HepG2 (cell line): ENCODE data around the gene WDR18. TPM values are rescaled to one million over a fixed set of nuclear protein-coding genes. Genes with fewer than 3 reads are reported as not detected.
A peak's percentile ranks its signal among the peaks of the same experiment; 100 is the strongest.

Experiments used
- ATAC-seq: fragments of 200-7000 bp; cut with Tn5 transposase; 3 replicates; pipeline ENCODE4 v1.9.1; 2020; ENCODE audit warnings: mild to moderate bottlenecking, moderate library complexity
- BruUV-seq: library from RNA; stranded (reverse); fragments of 400-500 nt; replicated peaks from 2 replicates; lab custom pipeline; 2021; lab: Mats Ljungman, UMichigan
- CTCF ChIA-PET: fragments of 300-600 bp; formaldehyde crosslinking; extraction: SDS; loops from one replicate; lab custom pipeline; 2021; ENCODE audit warnings: low total read pairs, inconsistent platforms, low intra/inter-chr PET ratio; lab: Yijun Ruan, JAX
- POLR2A ChIA-PET: fragments of 350-600 bp; sonication (Branson Sonifier 250); formaldehyde crosslinking; loops from one replicate; lab custom pipeline; 2020; ENCODE audit warnings: antibody characterized with exemption, inconsistent platforms; lab: Yijun Ruan, JAX
- DNase-seq: peaks from one replicate; pipeline ENCODE4 v3.0.0-alpha.2; 2015; ENCODE audit warnings: low spot score
- FAIRE-seq: peaks from 3 replicates; lab custom pipeline; 2011; peaks lifted over from hg19 to GRCh38; lab: Jason Lieb, UNC
- H2AFZ ChIP-seq: one replicate; pipeline ENCODE4 v1.6.1; 2011; ENCODE audit warnings: low read length, inconsistent platforms
- H3K27ac ChIP-seq: fragments of 300-600 bp; 3 replicates; pipeline ENCODE4 v1.8.0; 2011; ENCODE audit warnings: mixed run types, mild to moderate bottlenecking, mixed read lengths, low read length, inconsistent platforms; ENCODE audit not compliant: insufficient read depth; ENCODE audit errors: extremely low read length
- H3K27me3 ChIP-seq, 2 experiments: fragments of 200-600 bp in 1 of 2; 2 replicates in 1 of 2; 3 replicates in 1 of 2; pipeline versions ENCODE4 v1.6.0 to v1.8.0; 2011; ENCODE audit warnings: low read length in 2 of 2, mild to moderate bottlenecking in 2 of 2, moderate library complexity in 2 of 2, inconsistent platforms in 1 of 2; ENCODE audit not compliant: insufficient read depth in 2 of 2, control insufficient read depth in 1 of 2
- H3K36me3 ChIP-seq, 2 experiments: fragments of 200-600 bp in 1 of 2; replicated peaks in 1 of 2; 2 replicates in 1 of 2; 3 replicates in 1 of 2; pipeline versions ENCODE4 v1.5.1 to v1.8.0; 2011; ENCODE audit warnings: low read length in 2 of 2, inconsistent platforms in 1 of 2; ENCODE audit not compliant: insufficient read depth in 2 of 2, control insufficient read depth in 1 of 2
- H3K4me1 ChIP-seq: 2 replicates; pipeline ENCODE4 v1.5.1; 2012; ENCODE audit warnings: low read length, inconsistent platforms; ENCODE audit not compliant: insufficient read depth
- H3K4me2 ChIP-seq: 2 replicates; pipeline ENCODE4 v1.6.0; 2011; ENCODE audit warnings: low read depth, low read length, inconsistent platforms
- H3K4me3 ChIP-seq, 3 experiments: fragments of 200-600 bp in 1 of 3; sonication (generic), shearing (Covaris generic) in 1 of 3; replicated peaks in 1 of 3; 2 replicates each; pipeline ENCODE4 v1.5.1; 2011 to 2016; ENCODE audit warnings: low read length in 3 of 3, inconsistent platforms in 2 of 3, low read depth in 2 of 3, mild to moderate bottlenecking in 2 of 3, control low read depth in 1 of 3, mixed read lengths in 1 of 3; ENCODE audit not compliant: insufficient read depth in 1 of 3
- H3K79me2 ChIP-seq: one replicate; pipeline ENCODE4 v1.6.1; 2011; ENCODE audit warnings: low read length, inconsistent platforms; ENCODE audit not compliant: insufficient read depth
- H3K9ac ChIP-seq: 2 replicates; pipeline ENCODE4 v1.6.0; 2011; ENCODE audit warnings: mild to moderate bottlenecking, low read depth, low read length, inconsistent platforms; ENCODE audit not compliant: insufficient read depth
- H3K9me3 ChIP-seq: 2 replicates; pipeline ENCODE4 v1.5.1; 2012; ENCODE audit warnings: mild to moderate bottlenecking, low read length
- H4K20me1 ChIP-seq: 2 replicates; pipeline ENCODE4 v1.6.0; 2011; ENCODE audit warnings: inconsistent platforms, mild to moderate bottlenecking, low read length, moderate library complexity; ENCODE audit not compliant: insufficient read depth
- BCL3 ChIP-seq: sonication (generic); formaldehyde crosslinking; IDR thresholded peaks from 2 replicates; pipeline ENCODE4 v1.5.1; 2020; ENCODE audit warnings: mild to moderate bottlenecking, missing genetic modification reagents, moderate library complexity
- CHD4 ChIP-seq: fragments of 200-600 bp; sonication (generic); IDR thresholded peaks from 2 replicates; pipeline ENCODE4 v1.7.0; 2017; ENCODE audit warnings: mild to moderate bottlenecking, low read length, borderline replicate concordance
- FOSL2 ChIP-seq: sonication (generic); formaldehyde crosslinking; IDR thresholded peaks from 2 replicates; pipeline ENCODE4 v1.4.0; 2020; ENCODE audit warnings: missing genetic modification reagents
- HDAC6 ChIP-seq: fragments of 200-600 bp; sonication (generic); IDR thresholded peaks from 2 replicates; pipeline ENCODE4 v1.7.0; 2017; ENCODE audit warnings: mild to moderate bottlenecking, antibody characterized with exemption, low read length, low read depth
- HOXA9 ChIP-seq: sonication (generic); formaldehyde crosslinking; IDR thresholded peaks from 2 replicates; pipeline ENCODE4 v1.8.1; 2022; ENCODE audit warnings: missing genetic modification reagents, mild to moderate bottlenecking, moderate library complexity, borderline replicate concordance
- NPAS2 ChIP-seq: sonication (generic); formaldehyde crosslinking; IDR thresholded peaks from 2 replicates; pipeline ENCODE4 v1.8.0; 2022; ENCODE audit warnings: mild to moderate bottlenecking, missing genetic modification reagents, borderline replicate concordance
- RAD21 ChIP-seq: fragments of 450-650 bp; formaldehyde crosslinking; IDR thresholded peaks from 2 replicates; pipeline ENCODE4 v1.5.0; 2020; ENCODE audit warnings: mild to moderate bottlenecking
- RFX1 ChIP-seq: fragments of 450-650 bp; IDR thresholded peaks from 2 replicates; pipeline ENCODE4 v1.6.1; 2017
- SIN3A ChIP-seq: IDR thresholded peaks from 2 replicates; pipeline ENCODE4 v1.6.1; 2011; ENCODE audit warnings: low read depth, mild to moderate bottlenecking, control low read depth, low read length, borderline replicate concordance
- SP5 ChIP-seq: IDR thresholded peaks from 2 replicates; pipeline ENCODE4 v1.6.1; 2016; ENCODE audit warnings: low read depth, borderline replicate concordance
- TARDBP ChIP-seq: sonication (generic); formaldehyde crosslinking; IDR thresholded peaks from 2 replicates; pipeline ENCODE4 v1.8.0; 2022; ENCODE audit warnings: mild to moderate bottlenecking, missing genetic modification reagents
- WIZ ChIP-seq: sonication (generic); formaldehyde crosslinking; IDR thresholded peaks from 2 replicates; pipeline ENCODE4 v1.5.1; 2020; ENCODE audit warnings: mild to moderate bottlenecking, missing genetic modification reagents
- ZBTB38 ChIP-seq: sonication (generic); formaldehyde crosslinking; IDR thresholded peaks from 2 replicates; pipeline ENCODE4 v1.5.1; 2020; ENCODE audit warnings: mild to moderate bottlenecking, missing genetic modification reagents
- ZKSCAN8 ChIP-seq: IDR thresholded peaks from 2 replicates; pipeline ENCODE4 v1.6.1; 2016; ENCODE audit warnings: borderline replicate concordance, missing genetic modification reagents, missing compliant biosample characterization
- ZNF24 ChIP-seq: fragments of 450-650 bp; IDR thresholded peaks from 2 replicates; pipeline ENCODE4 v1.6.1; 2017; ENCODE audit warnings: antibody characterized with exemption, mild to moderate bottlenecking
- ZNF260 ChIP-seq: sonication (generic); formaldehyde crosslinking; IDR thresholded peaks from 2 replicates; pipeline ENCODE4 v1.4.0; 2020; ENCODE audit warnings: missing genetic modification reagents, low read depth, mild to moderate bottlenecking, borderline replicate concordance
- ZNF788 ChIP-seq: sonication (generic); formaldehyde crosslinking; IDR thresholded peaks from 2 replicates; pipeline ENCODE4 v1.5.0; 2020; ENCODE audit warnings: mild to moderate bottlenecking, missing genetic modification reagents, borderline replicate concordance
- ZNF891 ChIP-seq: sonication (generic); formaldehyde crosslinking; IDR thresholded peaks from 2 replicates; pipeline ENCODE4 v1.5.0; 2020; ENCODE audit warnings: mild to moderate bottlenecking, missing genetic modification reagents
- WGBS: methylation state at CpG from one replicate; pipeline ENCODE4 v1.1.6; 2017; ENCODE audit warnings: low lambda C conversion rate; 5-methylcytosine and 5-hydroxymethylcytosine counted together
- in situ Hi-C: cut with HindIII; loops from 2 replicates; pipeline ENCODE4 v1.10.0; 2017; ENCODE audit warnings: low pct_unique_long_range_greater_than_20kb; ENCODE audit not compliant: extremely low pct_ligation_motif_present
- intact Hi-C: fragments of 100-400 bp; cut with micrococcal nuclease; formaldehyde crosslinking; loops from one replicate; pipeline ENCODE4 v1.10.0; 2022; ENCODE audit not compliant: unreplicated experiment
- polyA plus RNA-seq, 8 experiments: library from polyadenylated mRNA; depleted of rRNA in 3 of 8; stranded (reverse) in 7 of 8; unstranded in 1 of 8; fragments of >200 nt; fragmentation: Illumina TruSeq in 4 of 8; extraction: Trizol in 4 of 8; gene quantifications; 2 replicates each; pipeline versions ENCODE4 v1.2.1 to v1.2.3, GENCODE V29; 2011 to 2016; ENCODE audit warnings: low read depth in 4 of 8, missing spikeins in 1 of 8, mixed read lengths in 1 of 8; ENCODE audit not compliant: insufficient read depth in 1 of 8
- total RNA-seq, 5 experiments: library from RNA; depleted of rRNA; stranded (reverse); fragments of >200 nt; fragmentation: Illumina TruSeq; extraction: Trizol; gene quantifications; 2 replicates each; pipeline ENCODE4 v1.2.3, GENCODE V29; 2016; ENCODE audit warnings: low read depth in 1 of 5
- TF ChIP-seq, protein P1 (sequence below): sonication (generic); formaldehyde crosslinking; IDR thresholded peaks from 2 replicates; pipeline ENCODE4 v1.5.1; 2020; ENCODE audit warnings: mild to moderate bottlenecking, missing genetic modification reagents, moderate library complexity

The WDR18 gene
- total and polyA plus RNA-seq, 2 of the 13 experiments (the other 11 are each of a cell fraction or from before 2014, with no cell fraction given): 36.4 to 47.6 TPM

DNA sequence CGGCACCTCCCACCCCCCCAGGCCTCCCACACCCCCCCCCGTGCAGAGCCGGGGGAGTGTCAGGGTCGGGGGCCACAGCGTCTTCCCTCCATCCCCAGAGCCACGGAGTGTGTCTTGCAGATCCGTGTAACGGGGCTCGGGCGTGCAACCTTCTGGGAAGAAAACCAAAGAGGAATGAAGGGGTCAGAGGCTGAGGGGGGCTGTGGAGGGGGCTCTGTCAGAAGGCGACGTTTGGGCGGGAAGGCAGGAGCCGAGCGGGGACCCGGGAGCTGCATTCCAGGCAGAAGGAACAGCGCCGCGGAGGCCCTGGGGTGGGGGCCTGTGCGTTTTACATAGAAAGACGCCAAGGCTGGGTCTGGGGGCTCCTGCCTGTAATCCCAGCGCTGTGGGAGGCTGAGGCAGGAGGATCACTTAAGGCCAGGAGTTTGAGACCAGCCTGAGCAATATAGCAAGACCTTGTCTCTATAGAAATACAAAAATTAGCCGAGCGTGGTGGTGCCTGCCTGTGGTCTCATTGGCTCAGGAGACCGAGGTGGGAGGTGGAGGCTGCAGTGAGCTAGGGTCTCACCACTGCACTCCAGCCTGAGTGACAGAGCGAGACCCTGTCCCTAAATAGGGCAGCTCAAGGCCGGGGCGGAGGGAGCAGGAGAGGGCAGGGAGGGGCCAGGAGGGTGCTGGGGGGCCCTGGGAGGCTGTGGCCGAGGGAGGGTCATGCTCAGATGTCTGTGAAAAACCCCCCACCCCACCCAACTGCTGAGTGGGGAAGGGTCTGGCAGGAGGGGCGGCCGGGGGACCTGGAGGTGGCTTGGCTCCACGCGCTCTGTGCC, 30.5 kb upstream of the WDR18 start:
- no peak for DNase-seq
- peaks cover 67% of the 10 kb centered on the region for H3K79me2 ChIP-seq
- ChIA-PET POLR2A (interaction anchor here (0.7 to 4.8 kb wide), 11 partner anchors 8 to 175 kb away, joined by 3 to 50 read pairs (median 18); partner anchors contain the start of gene WDR18), CTCF (no interaction called here)
- FAIRE-seq: no peak
- no peaks in the 10 kb centered on the region for H3K27me3 ChIP-seq
- peaks cover 81% of the 10 kb centered on the region for H3K4me1 ChIP-seq
- in situ Hi-C loops (no loop called here), intact Hi-C loops (loop anchor here (2.0 kb wide), 2 partner anchors 19 to 67 kb away; partner anchors contain the start of genes RNU6-2 and TMEM259)
- H3K36me3 ChIP-seq: peaks cover 7 to 8% of the 10 kb centered on the region in 2 experiments; a peak in 4 of 5 replicates
- peak overlapping the region in 1 of 3 experiments; percentile 31; a peak in 3 of 6 replicates for H3K4me3 ChIP-seq
- H2AFZ ChIP-seq: no peak overlapping the region
- ATAC-seq: peak; percentile 6; the same call in 2 of the 3 replicates
- H3K9ac ChIP-seq: peak overlapping the region; percentile 92
- H3K4me2 ChIP-seq: peak overlapping the region; percentile 86
- BruUV-seq: TSS peak; percentile 22
- 60% methylated on average over 27 of the region's 33 CpGs for WGBS
- peak overlapping the region; percentile 99 for H3K27ac ChIP-seq
- H4K20me1 ChIP-seq: no peaks in the 10 kb centered on the region
- no peaks in the 10 kb centered on the region for H3K9me3 ChIP-seq
- TF ChIP-seq ZNF891 (CRISPR knock-in tag) (no peak), ZNF24 (no peak), SIN3A (no peak), TARDBP (CRISPR knock-in tag) (0 out of 2 replicates have a peak, but pooled peaks have one; percentile 26), RFX1 (no peak), ZNF260 (no peak), RAD21 (peak; percentile 7; the same call in 1 of the 2 replicates), WIZ (CRISPR knock-in tag) (no peak), HDAC6 (no peak), FOSL2 (CRISPR knock-in tag) (no peak), ZKSCAN8 (CRISPR knock-in tag) (no peak), SP5 (CRISPR knock-in tag) (no peak), BCL3 (no peak), CHD4 (0 out of 2 replicates have a peak, but pooled peaks have one; percentile 51), NPAS2 (CRISPR knock-in tag) (no peak), ZNF788 (peak; percentile 43; the same call in 1 of the 2 replicates), ZBTB38 (CRISPR knock-in tag) (peak; percentile 11; the same call in 1 of the 2 replicates), HOXA9 (no peak)
- TF ChIP-seq, protein P1, sequence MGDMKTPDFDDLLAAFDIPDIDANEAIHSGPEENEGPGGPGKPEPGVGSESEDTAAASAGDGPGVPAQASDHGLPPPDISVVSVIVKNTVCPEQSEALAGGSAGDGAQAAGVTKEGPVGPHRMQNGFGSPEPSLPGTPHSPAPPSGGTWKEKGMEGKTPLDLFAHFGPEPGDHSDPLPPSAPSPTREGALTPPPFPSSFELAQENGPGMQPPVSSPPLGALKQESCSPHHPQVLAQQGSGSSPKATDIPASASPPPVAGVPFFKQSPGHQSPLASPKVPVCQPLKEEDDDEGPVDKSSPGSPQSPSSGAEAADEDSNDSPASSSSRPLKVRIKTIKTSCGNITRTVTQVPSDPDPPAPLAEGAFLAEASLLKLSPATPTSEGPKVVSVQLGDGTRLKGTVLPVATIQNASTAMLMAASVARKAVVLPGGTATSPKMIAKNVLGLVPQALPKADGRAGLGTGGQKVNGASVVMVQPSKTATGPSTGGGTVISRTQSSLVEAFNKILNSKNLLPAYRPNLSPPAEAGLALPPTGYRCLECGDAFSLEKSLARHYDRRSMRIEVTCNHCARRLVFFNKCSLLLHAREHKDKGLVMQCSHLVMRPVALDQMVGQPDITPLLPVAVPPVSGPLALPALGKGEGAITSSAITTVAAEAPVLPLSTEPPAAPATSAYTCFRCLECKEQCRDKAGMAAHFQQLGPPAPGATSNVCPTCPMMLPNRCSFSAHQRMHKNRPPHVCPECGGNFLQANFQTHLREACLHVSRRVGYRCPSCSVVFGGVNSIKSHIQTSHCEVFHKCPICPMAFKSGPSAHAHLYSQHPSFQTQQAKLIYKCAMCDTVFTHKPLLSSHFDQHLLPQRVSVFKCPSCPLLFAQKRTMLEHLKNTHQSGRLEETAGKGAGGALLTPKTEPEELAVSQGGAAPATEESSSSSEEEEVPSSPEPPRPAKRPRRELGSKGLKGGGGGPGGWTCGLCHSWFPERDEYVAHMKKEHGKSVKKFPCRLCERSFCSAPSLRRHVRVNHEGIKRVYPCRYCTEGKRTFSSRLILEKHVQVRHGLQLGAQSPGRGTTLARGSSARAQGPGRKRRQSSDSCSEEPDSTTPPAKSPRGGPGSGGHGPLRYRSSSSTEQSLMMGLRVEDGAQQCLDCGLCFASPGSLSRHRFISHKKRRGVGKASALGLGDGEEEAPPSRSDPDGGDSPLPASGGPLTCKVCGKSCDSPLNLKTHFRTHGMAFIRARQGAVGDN (CRISPR knock-in tag): no peak; the same call in 1 of the 2 replicates
